Lower lobe of right lung (tissue), 2 donors: ENCODE data around the gene TCF7L1. TPM values are rescaled to one million over a fixed set of nuclear protein-coding genes. Genes with fewer than 3 reads are reported as not detected.

Experiments used
- ATAC-seq, 2 donors: fragments of 200-7000 bp; cut with Tn5 transposase; one replicate each; pipeline ENCODE4 v1.9.1; 2020 to 2022; ENCODE audit warnings: mild to moderate bottlenecking in 2 of 2, moderate library complexity in 2 of 2
- DNase-seq: peaks from one replicate; pipeline ENCODE4 v3.0.0-alpha.2; 2020
- H3K27ac ChIP-seq: fragments of 200-600 bp; one replicate; pipeline ENCODE4 v1.8.0; 2022
- H3K27me3 ChIP-seq: fragments of 200-600 bp; one replicate; pipeline ENCODE4 v1.8.0; 2022; ENCODE audit warnings: low read depth
- H3K36me3 ChIP-seq: fragments of 200-600 bp; one replicate; pipeline ENCODE4 v1.8.0; 2022; ENCODE audit warnings: mild to moderate bottlenecking
- H3K4me1 ChIP-seq: fragments of 200-600 bp; one replicate; pipeline ENCODE4 v1.8.0; 2022
- H3K4me3 ChIP-seq: fragments of 200-600 bp; one replicate; pipeline ENCODE4 v1.8.0; 2022; ENCODE audit warnings: mild to moderate bottlenecking
- H3K9me3 ChIP-seq: fragments of 200-600 bp; one replicate; pipeline ENCODE4 v1.8.0; 2022
- intact Hi-C: fragments of 100-400 bp; cut with DNase I; formaldehyde crosslinking; loops from one replicate; pipeline ENCODE4 v1.11.0; 2022
- total RNA-seq: library from RNA; stranded (reverse); fragmentation: NEBNext Ultra II Directional; extraction: Animal tissue kit (Norgen Biotek cat#: 25700); gene quantifications from one replicate; pipeline ENCODE4 v1.2.1, GENCODE V29; 2021
- TF ChIP-seq, protein P1 (sequence below): fragments of 200-600 bp; IDR thresholded peaks from one replicate; pipeline ENCODE4 v1.8.0; 2022; ENCODE audit warnings: antibody characterized with exemption, mild to moderate bottlenecking
- donor health status: DM: no; HTN: yes; CAD: no; lungs with severe emphysema.

Gene TCF7L1
- total RNA-seq, 1 donor from 2014 or later: 17.1 TPM

GRCh38 chr2:85169581-85169980 is 36.4 kb downstream of the TCF7L1 start:
- no peak overlapping the region for H3K4me3 ChIP-seq
- TF ChIP-seq, protein P1, sequence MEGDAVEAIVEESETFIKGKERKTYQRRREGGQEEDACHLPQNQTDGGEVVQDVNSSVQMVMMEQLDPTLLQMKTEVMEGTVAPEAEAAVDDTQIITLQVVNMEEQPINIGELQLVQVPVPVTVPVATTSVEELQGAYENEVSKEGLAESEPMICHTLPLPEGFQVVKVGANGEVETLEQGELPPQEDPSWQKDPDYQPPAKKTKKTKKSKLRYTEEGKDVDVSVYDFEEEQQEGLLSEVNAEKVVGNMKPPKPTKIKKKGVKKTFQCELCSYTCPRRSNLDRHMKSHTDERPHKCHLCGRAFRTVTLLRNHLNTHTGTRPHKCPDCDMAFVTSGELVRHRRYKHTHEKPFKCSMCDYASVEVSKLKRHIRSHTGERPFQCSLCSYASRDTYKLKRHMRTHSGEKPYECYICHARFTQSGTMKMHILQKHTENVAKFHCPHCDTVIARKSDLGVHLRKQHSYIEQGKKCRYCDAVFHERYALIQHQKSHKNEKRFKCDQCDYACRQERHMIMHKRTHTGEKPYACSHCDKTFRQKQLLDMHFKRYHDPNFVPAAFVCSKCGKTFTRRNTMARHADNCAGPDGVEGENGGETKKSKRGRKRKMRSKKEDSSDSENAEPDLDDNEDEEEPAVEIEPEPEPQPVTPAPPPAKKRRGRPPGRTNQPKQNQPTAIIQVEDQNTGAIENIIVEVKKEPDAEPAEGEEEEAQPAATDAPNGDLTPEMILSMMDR: no peak
- DNase-seq: no peak
- H3K27me3 ChIP-seq: no peaks in the 10 kb centered on the region
- no peaks in the 10 kb centered on the region for H3K36me3 ChIP-seq
- no peak for ATAC-seq
- no peak overlapping the region for H3K27ac ChIP-seq
- intact Hi-C loops: no loop called here
- H3K4me1 ChIP-seq: peaks cover 5% of the 10 kb centered on the region
- no peaks in the 10 kb centered on the region for H3K9me3 ChIP-seq

DNA sequence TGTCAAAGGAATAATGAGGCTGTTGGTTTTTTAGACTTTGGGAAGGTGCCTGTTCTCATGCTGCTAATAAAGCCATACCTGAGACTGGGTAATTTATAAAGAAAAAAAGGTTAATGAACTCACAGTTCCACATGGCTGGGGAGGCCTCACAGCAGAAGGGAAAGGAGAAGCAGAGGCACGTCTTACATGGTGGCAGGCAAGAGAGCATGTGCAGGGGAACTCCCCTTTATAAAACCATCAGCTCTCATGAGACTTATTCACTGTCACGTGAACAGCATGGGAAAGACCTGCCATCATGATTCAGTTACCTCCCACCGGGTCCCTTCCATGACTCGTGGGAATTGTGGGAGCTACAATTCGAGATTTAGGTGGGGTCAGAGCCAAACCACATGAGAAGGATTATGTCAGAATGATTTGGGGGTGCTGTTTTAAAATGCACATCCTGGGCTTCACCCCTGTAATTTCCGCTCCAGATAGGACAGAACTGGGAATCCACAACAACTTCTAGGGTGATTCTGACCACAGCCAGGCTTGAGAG is 37.8 kb downstream of the TCF7L1 start:
- intact Hi-C loops: no loop called here
- no peaks in the 10 kb centered on the region for H3K27me3 ChIP-seq
- no peak overlapping the region for H3K27ac ChIP-seq
- no peaks in the 10 kb centered on the region for H3K36me3 ChIP-seq
- H3K4me3 ChIP-seq: no peak overlapping the region
- TF ChIP-seq, protein P1: no peak
- no peaks in the 10 kb centered on the region for H3K9me3 ChIP-seq
- ATAC-seq: no peak
- DNase-seq: no peak
- peaks cover 8% of the 10 kb centered on the region for H3K4me1 ChIP-seq

GRCh38 chr2:85171916-85172315 is 38.7 kb downstream of the TCF7L1 start:
- peaks cover 14% of the 10 kb centered on the region for H3K4me1 ChIP-seq
- H3K27ac ChIP-seq: no peak overlapping the region
- H3K4me3 ChIP-seq: no peak overlapping the region
- no peak for ATAC-seq
- no peaks in the 10 kb centered on the region for H3K9me3 ChIP-seq
- H3K36me3 ChIP-seq: no peaks in the 10 kb centered on the region
- intact Hi-C loops: no loop called here
- no peaks in the 10 kb centered on the region for H3K27me3 ChIP-seq
- TF ChIP-seq, protein P1: no peak
- no peak for DNase-seq

- Histone ChIP-seq H3K27me3 (no peaks in the 10 kb centered on the region), H3K27ac (no peak overlapping the region), H3K4me3 (no peak overlapping the region), H3K9me3 (no peaks in the 10 kb centered on the region), H3K4me1 (peaks cover 31% of the 10 kb centered on the region), H3K36me3 (no peaks in the 10 kb centered on the region)
- intact Hi-C loops: no loop called here
- TF ChIP-seq, protein P1: no peak
- DNase-seq: no peak
- peak in 1 of 2 donors; percentile 24 for ATAC-seq
Measured at GRCh38 chr2:85173909-85174308, 40.7 kb downstream of the TCF7L1 start.

DNA sequence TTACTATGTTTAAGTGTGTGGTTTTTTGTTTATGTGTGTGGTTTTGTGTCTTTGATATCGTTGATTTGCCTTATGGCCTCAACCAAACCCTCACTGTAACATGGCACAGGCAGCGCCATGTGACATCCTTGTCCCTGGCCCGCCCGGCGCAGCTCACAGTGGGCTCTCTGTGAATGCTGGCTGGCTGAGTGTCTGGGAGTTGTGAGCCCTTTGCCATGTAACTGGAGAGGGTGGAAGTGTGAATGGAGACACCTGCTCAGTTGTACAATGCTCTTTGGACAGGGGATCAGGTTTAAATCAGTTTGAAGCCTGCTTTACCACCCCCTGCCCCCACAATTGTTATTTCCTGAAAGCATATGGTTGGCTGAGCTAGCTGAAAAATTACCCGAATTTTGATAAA is 41.8 kb downstream of the TCF7L1 start:
- no peaks in the 10 kb centered on the region for H3K9me3 ChIP-seq
- ATAC-seq (no peak), DNase-seq (no peak)
- intact Hi-C loops: no loop called here
- H3K4me3 ChIP-seq: no peak overlapping the region
- H3K4me1 ChIP-seq: peaks cover 42% of the 10 kb centered on the region
- no peaks in the 10 kb centered on the region for H3K36me3 ChIP-seq
- TF ChIP-seq, protein P1: no peak
- H3K27me3 ChIP-seq: no peaks in the 10 kb centered on the region
- no peak overlapping the region for H3K27ac ChIP-seq
